Activated T-cell treated with anti-CD3 and anti-CD28 coated beads, Interleukin-2, amount 50 U/mL, for 4 hours (primary cell): ENCODE data around the gene LRRC75A. TPM values are rescaled to one million over a fixed set of nuclear protein-coding genes. Genes with fewer than 3 reads are reported as not detected.

ENCODE experiments used
- ATAC-seq, 2 donors: fragments of 200-7000 bp; cut with Tn5 transposase; one replicate each; pipeline ENCODE4 v1.10.0; 2021
- DNase-seq: peaks from one replicate; pipeline ENCODE4 v3.0.0-alpha.2; 2020
- H3K27me3 Mint-ChIP-seq: one replicate; pipeline ENCODE4 v1.8.0; 2021; ENCODE audit warnings: low read depth, mixed read lengths
- H3K36me3 Mint-ChIP-seq: one replicate; pipeline ENCODE4 v1.8.0; 2022; ENCODE audit warnings: mixed read lengths; ENCODE audit not compliant: insufficient read depth
- H3K4me1 Mint-ChIP-seq: one replicate; pipeline ENCODE4 v1.8.0; 2021; ENCODE audit warnings: low read depth, mixed read lengths
- H3K4me3 Mint-ChIP-seq: one replicate; pipeline ENCODE4 v1.8.0; 2021; ENCODE audit warnings: mild to moderate bottlenecking, moderate library complexity, mixed read lengths
- H3K9me3 Mint-ChIP-seq: one replicate; pipeline ENCODE4 v1.8.0; 2021; ENCODE audit warnings: mixed read lengths
- total RNA-seq, 3 donors: library from RNA; stranded (reverse); gene quantifications; one replicate each; pipeline ENCODE4 v1.2.1, GENCODE V29; 2021

LRRC75A gene
- total RNA-seq, 3 donors from 2014 or later = 0.84 to 0.96 (median 0.87) TPM

DNA sequence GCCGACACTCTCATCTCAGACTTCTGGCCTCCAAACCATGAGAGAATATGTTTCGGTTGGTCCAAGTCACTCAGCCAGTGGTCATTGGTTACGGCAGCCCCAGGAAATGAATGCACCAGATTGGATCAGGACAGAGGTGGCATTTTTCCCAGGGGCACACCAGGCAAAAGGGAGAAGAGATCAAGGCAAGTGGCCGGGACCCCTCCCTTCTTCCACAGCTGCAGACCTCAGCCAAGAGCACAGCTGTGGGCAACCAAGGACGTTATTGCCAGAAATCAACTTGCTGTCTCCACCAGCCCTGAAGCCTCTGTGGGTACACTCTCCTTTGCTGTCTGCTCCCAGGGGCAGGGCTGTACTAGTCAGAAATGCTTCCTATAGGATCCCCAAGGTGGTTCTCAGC lies 20.7 kb downstream of the LRRC75A start:
- Mint-ChIP-seq H3K9me3 (no peaks in the 10 kb centered on the region), H3K36me3 (peaks cover 3% of the 10 kb centered on the region), H3K27me3 (no peaks in the 10 kb centered on the region), H3K4me1 (no peaks in the 10 kb centered on the region), H3K4me3 (no peak overlapping the region)
- ATAC-seq (no peak), DNase-seq (no peak)

DNA sequence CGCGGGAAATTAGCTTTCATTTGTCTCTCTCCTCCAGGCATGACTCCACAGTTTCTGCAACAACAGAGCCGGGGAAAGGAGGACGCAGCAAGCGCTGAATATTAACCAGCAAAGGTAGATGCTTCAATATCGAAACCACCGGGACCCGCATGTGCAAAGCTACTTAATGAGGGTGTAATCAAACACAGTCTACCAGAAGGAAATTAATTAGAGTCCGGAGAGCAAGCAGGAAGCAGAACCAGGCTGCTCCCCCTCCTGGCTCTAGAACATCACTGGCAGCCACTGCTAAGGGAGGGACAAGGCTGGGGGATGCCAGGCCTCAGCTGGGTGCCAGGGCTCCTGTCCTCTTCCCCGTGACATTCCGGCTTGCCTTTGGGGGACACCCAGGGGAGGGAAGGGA lies 21.7 kb downstream of the LRRC75A start:
- Mint-ChIP-seq H3K27me3 (no peaks in the 10 kb centered on the region), H3K36me3 (peaks cover 3% of the 10 kb centered on the region), H3K9me3 (no peaks in the 10 kb centered on the region), H3K4me3 (no peak overlapping the region), H3K4me1 (no peaks in the 10 kb centered on the region)
- DNase-seq (no peak), ATAC-seq (no peak)

DNA sequence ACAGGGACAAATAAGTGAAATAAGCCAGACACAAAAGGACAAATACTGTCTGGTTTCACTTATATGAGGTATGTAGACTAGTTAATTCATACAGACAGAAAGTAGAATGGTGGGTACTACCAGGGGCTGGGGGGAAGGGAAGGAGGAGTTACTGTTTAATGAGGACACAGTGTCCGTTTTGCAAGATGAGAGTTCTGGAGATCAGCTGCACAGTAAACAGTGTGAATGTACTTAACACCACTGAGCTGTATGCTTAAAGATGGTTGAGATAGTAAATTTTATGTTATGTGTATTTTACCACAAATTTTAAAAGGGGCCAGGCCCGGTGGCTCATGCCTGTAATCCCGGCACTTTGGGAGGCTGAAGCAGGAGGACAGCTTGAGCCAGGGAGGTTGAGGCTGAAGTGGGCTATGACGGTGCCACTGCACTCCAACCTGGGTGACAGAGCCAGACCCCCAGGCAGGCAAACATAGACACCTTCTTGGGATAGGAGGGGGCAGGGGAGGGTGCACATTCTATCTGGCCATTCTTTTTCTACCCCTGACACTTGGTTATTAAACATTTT lies 23.5 kb downstream of the LRRC75A start:
- Mint-ChIP-seq H3K4me3 (no peak overlapping the region), H3K4me1 (no peaks in the 10 kb centered on the region), H3K36me3 (peaks cover 3% of the 10 kb centered on the region), H3K9me3 (no peaks in the 10 kb centered on the region), H3K27me3 (no peaks in the 10 kb centered on the region)
- ATAC-seq = no peak
- no peak for DNase-seq

DNA sequence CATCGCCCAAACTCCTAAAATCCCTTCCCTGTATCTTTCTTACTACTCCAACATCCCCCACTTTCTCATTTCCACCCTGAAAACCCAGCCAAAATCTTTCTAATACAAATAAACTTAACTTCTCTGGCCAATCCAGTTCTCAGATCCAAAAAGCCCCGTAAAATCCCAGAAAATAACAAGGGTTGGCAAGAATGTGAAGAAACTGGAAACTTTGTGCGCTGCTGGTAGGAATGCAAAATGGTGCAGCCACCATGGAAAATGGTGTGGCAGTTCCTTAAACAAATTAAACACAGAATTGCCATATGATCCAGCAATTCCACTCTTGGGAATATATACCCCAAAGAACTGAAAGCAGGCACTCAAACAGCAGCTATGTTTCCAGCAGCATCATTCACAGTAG lies 24.1 kb downstream of the LRRC75A start:
- no peaks in the 10 kb centered on the region for H3K27me3 Mint-ChIP-seq
- H3K36me3 Mint-ChIP-seq = peaks cover 3% of the 10 kb centered on the region
- no peak overlapping the region for H3K4me3 Mint-ChIP-seq
- DNase-seq = no peak
- H3K4me1 Mint-ChIP-seq = no peaks in the 10 kb centered on the region
- no peak for ATAC-seq
- H3K9me3 Mint-ChIP-seq = no peaks in the 10 kb centered on the region

DNA sequence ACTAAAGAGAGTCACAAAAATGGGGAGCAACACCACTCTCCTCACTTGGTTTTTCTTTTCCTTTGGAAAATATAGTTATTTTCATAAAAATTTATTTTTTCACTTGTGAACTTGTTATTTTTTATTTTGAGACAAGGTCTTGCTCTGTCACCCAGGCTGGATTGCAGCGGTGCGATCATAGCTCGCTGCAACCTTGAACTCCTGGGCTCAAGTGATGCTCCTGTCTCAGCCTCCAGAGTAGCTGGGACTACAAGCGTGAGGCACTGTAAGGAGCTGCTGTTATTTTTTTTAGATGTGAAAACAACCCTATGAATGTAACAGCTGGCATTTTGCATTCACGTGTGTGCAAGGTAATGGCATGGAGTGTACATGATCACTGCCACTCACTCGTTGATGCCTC lies 24.9 kb downstream of the LRRC75A start:
- peaks cover 6% of the 10 kb centered on the region for H3K36me3 Mint-ChIP-seq
- no peaks in the 10 kb centered on the region for H3K9me3 Mint-ChIP-seq
- H3K4me3 Mint-ChIP-seq = no peak overlapping the region
- ATAC-seq = no peak
- DNase-seq = no peak
- H3K27me3 Mint-ChIP-seq = no peaks in the 10 kb centered on the region
- no peaks in the 10 kb centered on the region for H3K4me1 Mint-ChIP-seq

DNA sequence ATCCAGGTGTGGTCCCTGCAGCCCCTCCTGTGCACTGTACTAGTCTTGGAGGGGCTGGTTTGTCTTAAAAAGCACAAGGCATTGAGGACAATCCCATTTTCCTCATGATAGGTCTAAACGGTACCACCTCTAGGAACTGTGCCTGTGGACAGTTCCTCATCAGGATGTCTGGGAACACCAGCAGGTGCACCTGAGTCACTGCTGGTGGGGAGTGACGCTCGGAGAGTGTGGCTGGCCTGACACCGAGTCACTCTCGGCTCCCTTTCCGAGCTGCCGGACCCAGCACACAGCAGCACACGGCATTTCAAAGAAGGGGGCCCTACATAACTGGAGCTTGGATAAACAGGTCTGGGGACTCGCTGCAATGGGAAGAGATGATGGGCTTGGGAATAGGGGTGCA lies 25.6 kb downstream of the LRRC75A start:
- no peak for ATAC-seq
- peaks cover 5% of the 10 kb centered on the region for H3K36me3 Mint-ChIP-seq
- H3K4me3 Mint-ChIP-seq = no peak overlapping the region
- H3K27me3 Mint-ChIP-seq = no peaks in the 10 kb centered on the region
- H3K4me1 Mint-ChIP-seq = no peaks in the 10 kb centered on the region
- DNase-seq = no peak
- no peaks in the 10 kb centered on the region for H3K9me3 Mint-ChIP-seq

DNA sequence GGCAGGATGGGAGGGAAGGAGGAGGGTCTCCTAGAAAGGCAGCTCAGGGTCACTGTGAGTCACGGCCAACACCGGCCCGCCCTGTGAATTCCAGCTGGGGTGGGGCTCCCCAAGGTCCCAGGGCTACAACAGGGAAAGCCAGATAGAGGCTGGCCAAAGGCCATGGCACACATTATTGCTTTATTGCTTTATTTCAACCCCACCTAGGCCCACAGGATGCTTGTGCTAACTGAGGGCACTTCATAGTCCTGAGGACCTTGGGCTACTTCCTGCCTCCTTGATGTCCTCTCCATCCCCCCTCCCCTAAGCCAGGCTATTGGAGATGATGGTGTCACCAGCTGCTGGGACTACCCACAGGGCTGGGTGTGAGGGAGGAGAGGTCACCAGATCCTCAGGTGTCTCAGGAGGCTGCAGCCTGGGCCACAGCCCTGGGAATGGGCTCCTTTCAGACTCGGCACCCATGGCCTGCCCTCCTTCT lies 26.1 kb downstream of the LRRC75A start:
- DNase-seq (no peak), ATAC-seq (no peak)
- no peaks in the 10 kb centered on the region for H3K4me1 Mint-ChIP-seq
- no peaks in the 10 kb centered on the region for H3K27me3 Mint-ChIP-seq
- H3K4me3 Mint-ChIP-seq = no peak overlapping the region
- peaks cover 6% of the 10 kb centered on the region for H3K36me3 Mint-ChIP-seq
- no peaks in the 10 kb centered on the region for H3K9me3 Mint-ChIP-seq

DNA sequence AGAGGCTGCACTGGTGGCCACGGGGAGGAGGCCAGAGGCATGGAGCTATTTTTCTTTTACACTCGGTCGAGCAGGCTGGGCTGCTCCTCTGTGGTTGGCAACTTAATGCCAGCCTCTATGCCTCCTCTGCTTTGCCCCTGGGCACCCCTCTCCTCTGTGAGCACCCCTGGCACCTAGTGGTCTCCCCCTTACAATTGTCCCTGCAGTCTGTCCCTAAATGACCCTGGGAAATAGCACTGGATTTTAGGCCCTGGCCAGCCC lies 27.0 kb downstream of the LRRC75A start:
- ATAC-seq (no peak), DNase-seq (no peak)
- peaks cover 6% of the 10 kb centered on the region for H3K36me3 Mint-ChIP-seq
- H3K4me3 Mint-ChIP-seq = no peak overlapping the region
- H3K4me1 Mint-ChIP-seq = no peaks in the 10 kb centered on the region
- H3K9me3 Mint-ChIP-seq = no peaks in the 10 kb centered on the region
- no peaks in the 10 kb centered on the region for H3K27me3 Mint-ChIP-seq

DNA sequence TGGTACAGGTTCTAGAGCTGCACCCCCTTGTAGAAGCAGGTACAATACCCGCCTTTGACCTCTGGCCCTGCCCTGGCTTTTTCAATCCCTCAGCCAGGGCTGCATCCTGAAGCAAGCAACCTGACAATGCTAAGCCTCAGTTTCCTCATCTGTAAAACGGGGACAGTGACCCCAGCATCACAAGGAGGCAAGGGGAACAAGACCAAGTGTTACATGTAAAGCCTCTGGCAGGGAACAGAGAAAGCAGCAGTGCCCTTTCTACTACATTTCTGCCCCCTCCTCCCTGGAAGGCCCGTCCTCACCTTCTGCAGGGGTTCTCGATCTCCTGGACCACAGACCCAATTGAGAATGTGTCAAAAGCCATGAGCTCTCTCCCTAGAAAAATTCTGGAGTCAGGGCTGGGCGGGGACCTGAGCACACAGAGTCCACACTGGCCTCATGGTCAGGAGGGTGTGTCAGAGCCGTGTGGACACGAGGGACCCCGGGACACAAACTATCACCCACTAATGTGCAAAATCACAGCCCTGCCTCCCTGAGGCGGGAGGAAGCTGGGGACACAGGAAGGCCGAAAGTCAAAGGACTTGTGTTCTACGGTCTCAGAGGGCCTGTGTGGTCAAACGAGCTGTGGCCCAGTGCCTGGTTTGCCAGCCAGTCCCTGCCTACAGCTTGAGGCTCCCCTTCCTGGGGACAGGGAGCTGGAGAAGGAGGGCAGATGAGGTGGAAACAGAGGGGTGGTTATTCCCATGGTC lies 27.5 kb downstream of the LRRC75A start:
- Mint-ChIP-seq H3K4me1 (no peaks in the 10 kb centered on the region), H3K27me3 (no peaks in the 10 kb centered on the region), H3K36me3 (peaks cover 6% of the 10 kb centered on the region), H3K4me3 (no peak overlapping the region), H3K9me3 (no peaks in the 10 kb centered on the region)
- DNase-seq (no peak), ATAC-seq (no peak)

DNA sequence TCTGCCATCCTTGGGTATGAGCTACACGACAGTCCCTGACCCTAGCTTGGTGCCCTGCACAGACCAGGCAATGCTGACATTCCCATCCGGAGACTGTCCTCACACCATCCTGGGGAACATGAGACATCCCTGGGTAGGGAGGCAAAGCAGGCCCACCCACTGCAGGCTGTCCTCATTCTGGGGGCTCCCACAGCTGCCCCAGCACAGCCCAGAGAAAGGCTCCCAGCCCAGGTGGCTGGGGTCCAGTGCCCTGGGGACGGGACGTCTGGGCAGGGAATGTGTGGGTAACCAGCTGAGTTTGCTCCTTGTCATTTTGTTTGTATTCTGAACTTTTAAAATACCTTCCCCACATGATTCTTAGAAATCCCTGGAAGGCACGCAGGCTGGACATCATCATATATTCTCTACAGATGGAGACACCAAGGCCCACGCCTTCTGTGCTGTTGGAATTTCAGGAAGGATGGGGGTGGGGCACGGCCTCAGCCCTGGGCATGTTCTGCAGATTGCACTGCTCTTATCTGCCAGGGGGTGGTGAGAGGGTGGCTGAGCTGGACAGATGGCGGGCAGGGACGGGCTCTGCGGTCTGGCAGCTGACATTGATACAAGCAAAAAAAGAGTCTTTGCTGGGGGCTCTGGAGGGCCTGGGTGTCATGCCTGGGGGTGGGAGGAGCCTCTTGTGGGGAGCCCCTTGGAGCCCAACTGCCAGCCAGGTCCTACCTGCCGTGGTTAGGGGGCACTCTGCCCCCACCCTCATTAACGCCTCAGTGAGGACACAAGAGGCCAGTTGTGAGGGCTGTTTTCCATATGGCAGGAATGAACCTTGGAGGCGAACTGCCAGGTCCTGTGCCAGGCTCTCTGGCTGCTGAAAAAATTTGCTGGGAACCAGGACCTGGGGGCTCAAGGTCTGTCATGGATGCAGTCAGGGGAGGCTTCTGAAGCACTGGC lies 28.4 kb downstream of the LRRC75A start:
- Mint-ChIP-seq H3K9me3 (no peaks in the 10 kb centered on the region), H3K36me3 (peaks cover 6% of the 10 kb centered on the region), H3K4me3 (no peak overlapping the region), H3K4me1 (no peaks in the 10 kb centered on the region), H3K27me3 (no peaks in the 10 kb centered on the region)
- no peak for DNase-seq
- no peak for ATAC-seq

DNA sequence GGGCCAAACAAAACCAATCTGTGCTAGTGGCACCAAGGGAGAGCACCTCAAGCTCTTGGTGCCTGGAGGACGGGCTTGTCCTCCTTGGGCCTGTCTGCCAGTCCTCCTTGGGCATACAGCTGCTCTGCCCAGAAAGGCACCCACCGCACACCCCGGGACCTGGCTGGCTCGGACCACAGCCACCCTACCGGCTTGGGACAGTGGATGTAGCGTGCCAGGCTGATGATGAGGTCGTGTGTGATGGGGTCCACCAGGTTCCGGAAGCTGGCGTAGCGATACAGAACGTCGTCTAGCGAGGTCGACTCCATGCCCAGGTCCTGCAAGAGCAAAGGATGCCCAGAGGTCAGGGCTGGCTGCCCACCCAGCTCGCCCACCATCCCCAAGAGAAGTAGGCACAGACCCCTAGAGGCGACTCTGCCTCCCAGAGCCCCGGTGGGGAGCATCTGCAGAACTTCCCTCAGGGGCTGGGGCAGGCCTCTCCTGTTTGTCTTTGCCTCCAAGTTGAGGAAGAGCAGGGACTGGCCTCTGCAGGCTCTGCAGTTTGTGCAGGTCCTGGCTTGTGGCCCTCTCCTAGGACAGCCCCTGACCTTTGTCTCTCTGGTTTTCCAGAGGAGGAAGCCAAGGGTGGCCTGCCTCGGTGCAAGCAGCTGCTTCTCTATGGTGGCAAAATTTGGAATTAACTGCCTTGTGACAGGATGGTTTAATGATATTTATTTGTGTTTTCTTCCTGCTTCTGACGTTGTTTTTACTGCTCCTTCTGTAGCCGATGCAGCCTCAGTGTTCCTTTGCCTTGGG lies 29.7 kb downstream of the LRRC75A start:
- Mint-ChIP-seq H3K4me3 (no peak overlapping the region), H3K27me3 (no peaks in the 10 kb centered on the region), H3K9me3 (no peaks in the 10 kb centered on the region), H3K4me1 (no peaks in the 10 kb centered on the region), H3K36me3 (peaks cover 8% of the 10 kb centered on the region)
- no peak for DNase-seq
- no peak for ATAC-seq

DNA sequence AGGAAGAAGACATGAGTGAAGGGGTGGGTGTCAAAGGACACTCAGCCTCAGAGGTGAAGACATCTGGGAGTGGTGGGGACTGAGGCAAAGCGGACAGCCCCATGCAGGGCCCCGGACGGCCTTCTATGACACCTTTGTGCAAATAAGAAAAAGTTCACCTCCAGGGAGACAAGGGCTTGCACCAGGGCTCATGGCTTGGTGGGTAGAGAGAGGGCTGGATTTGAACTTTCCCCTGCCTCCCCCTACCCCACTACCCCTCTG lies 30.5 kb downstream of the LRRC75A start:
- no peak overlapping the region for H3K4me3 Mint-ChIP-seq
- no peaks in the 10 kb centered on the region for H3K9me3 Mint-ChIP-seq
- H3K4me1 Mint-ChIP-seq = no peaks in the 10 kb centered on the region
- ATAC-seq = no peak
- H3K36me3 Mint-ChIP-seq = peaks cover 10% of the 10 kb centered on the region
- no peaks in the 10 kb centered on the region for H3K27me3 Mint-ChIP-seq
- no peak for DNase-seq

DNA sequence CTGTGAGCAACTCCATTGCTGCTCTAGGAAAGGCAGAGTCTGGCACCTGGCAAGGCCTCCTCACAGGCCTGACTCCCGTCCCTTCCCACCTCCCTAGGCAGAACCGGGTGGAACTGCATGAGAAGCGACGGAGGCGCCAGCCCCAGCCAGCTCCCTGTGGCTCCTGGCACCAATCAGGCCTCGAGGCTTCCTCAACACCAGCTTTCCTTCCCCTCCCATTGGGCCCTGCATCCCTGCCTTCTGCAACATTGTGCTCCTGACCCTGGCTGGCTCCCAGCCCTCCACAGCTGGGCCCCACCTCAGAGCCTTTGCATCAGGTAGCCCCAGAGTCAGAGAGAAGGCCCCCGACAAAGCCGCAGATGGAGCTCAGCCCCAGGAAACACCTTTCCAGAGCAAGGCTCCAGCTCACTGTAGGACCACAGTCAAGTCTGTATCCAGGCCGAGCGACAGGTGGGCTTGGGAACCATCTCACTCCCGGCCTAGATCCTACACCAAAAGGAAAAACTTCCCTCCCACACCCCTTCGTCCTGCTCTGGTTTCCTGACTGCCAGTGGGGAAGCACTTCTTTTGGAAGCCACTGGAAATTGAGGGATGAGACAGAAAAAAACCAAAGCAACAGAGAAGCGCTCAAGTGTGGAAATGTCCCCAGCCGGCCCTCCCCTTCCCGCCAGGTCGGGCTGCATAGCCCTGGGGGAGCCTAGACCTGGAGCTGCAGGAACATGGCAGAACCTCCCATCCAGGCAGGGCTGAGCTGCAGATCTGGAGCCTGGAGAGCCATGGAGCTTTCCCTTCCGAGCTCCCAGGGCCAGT lies 31.0 kb downstream of the LRRC75A start:
- no peaks in the 10 kb centered on the region for H3K9me3 Mint-ChIP-seq
- ATAC-seq (no peak), DNase-seq (no peak)
- no peak overlapping the region for H3K4me3 Mint-ChIP-seq
- no peaks in the 10 kb centered on the region for H3K27me3 Mint-ChIP-seq
- no peaks in the 10 kb centered on the region for H3K4me1 Mint-ChIP-seq
- H3K36me3 Mint-ChIP-seq = peaks cover 10% of the 10 kb centered on the region
